AG04449 (cell line): Measurements from ENCODE around the gene EVA1C.
A peak's percentile ranks its signal among the peaks of the same experiment; 100 is the strongest.

Source experiments
- CTCF ChIA-PET: fragments of 350-600 bp; formaldehyde crosslinking; extraction: SDS; loops from one replicate; lab custom pipeline; 2021; ENCODE audit warnings: antibody characterized with exemption; lab: Yijun Ruan, JAX
- POLR2A ChIA-PET: fragments of 400-600, 350-600 bp; formaldehyde crosslinking; extraction: SDS; loops from one replicate; lab custom pipeline; 2020; ENCODE audit warnings: antibody characterized with exemption, inconsistent platforms; lab: Yijun Ruan, JAX
- DNase-seq: peaks from one replicate; pipeline ENCODE4 v3.0.0-alpha.2; 2010; ENCODE audit warnings: low read depth, low spot score
- H3K4me3 ChIP-seq: 2 replicates; pipeline ENCODE4 v1.5.1; 2011; ENCODE audit warnings: low read depth, mild to moderate bottlenecking, control low read depth, low read length
- CTCF ChIP-seq: IDR thresholded peaks from one replicate; pipeline ENCODE4 v1.5.1; 2011; ENCODE audit warnings: mild to moderate bottlenecking, moderate library complexity, low read length, control low read depth, inconsistent platforms; ENCODE audit not compliant: insufficient read depth; ENCODE audit errors: missing control alignments

Gene EVA1C

GRCh38 chr21:32393677-32394001 is 18.9 kb upstream of the EVA1C start:
- ChIA-PET POLR2A (interaction anchor here (0.6 to 0.8 kb wide), 2 partner anchors 11 to 219 kb away, joined by 3 read pairs; partner anchors contain the start of gene CFAP298), CTCF (interaction anchor here (4.0 to 7.5 kb wide), 3 partner anchors 11 to 206 kb away, joined by 15 to 94 read pairs (median 46); no protein-coding TSS in a partner anchor)
- DNase-seq, result no peak
- no peak for TF ChIP-seq CTCF
- H3K4me3 ChIP-seq, result peak overlapping the region; percentile 93

- ChIA-PET POLR2A (no interaction called here), CTCF (interaction anchor here (0.6 to 18.1 kb wide), 22 partner anchors 8 to 205 kb away, joined by 3 to 218 read pairs (median 4); partner anchors contain the start of genes TCP10L and URB1)
- H3K4me3 ChIP-seq, result no peak overlapping the region; the same call in 1 of the 2 replicates
- no peak for DNase-seq
- TF ChIP-seq CTCF, result peak; percentile 57
Measured at GRCh38 chr21:32403201-32403777, 9.2 kb upstream of the EVA1C start.

GRCh38 chr21:32406405-32406804 is 6.1 kb upstream of the EVA1C start:
- no peak for DNase-seq
- no peak overlapping the region for H3K4me3 ChIP-seq
- TF ChIP-seq CTCF, result no peak
- ChIA-PET CTCF (interaction anchor here (1.3 to 18.1 kb wide), 6 partner anchors 8 to 195 kb away, joined by 3 to 218 read pairs (median 66); partner anchors contain the start of gene URB1), POLR2A (interaction anchor here (0.6 kb wide), 1 partner anchor 194 kb away, joined by 3 read pairs; no protein-coding TSS in a partner anchor)

- ChIA-PET CTCF (interaction anchor here (2.3 to 18.1 kb wide), 4 partner anchors 8 to 190 kb away, joined by 11 to 218 read pairs (median 24); no protein-coding TSS in a partner anchor), POLR2A (no interaction called here)
- no peak for DNase-seq
- TF ChIP-seq CTCF, result no peak
- no peak overlapping the region for H3K4me3 ChIP-seq
Measured at GRCh38 chr21:32410291-32410690, 2.2 kb upstream of the EVA1C start.

GRCh38 chr21:32410916-32411315 is 1.6 kb upstream of the EVA1C start:
- no peak overlapping the region for H3K4me3 ChIP-seq
- no peak for TF ChIP-seq CTCF
- no peak for DNase-seq
- POLR2A ChIA-PET, result no interaction called here
- CTCF ChIA-PET, result interaction anchor here (1.2 to 18.1 kb wide), 5 partner anchors 8 to 189 kb away, joined by 3 to 218 read pairs (median 13); no protein-coding TSS in a partner anchor

- TF ChIP-seq CTCF, result no peak
- H3K4me3 ChIP-seq, result peak overlapping the region; percentile 56
- no peak for DNase-seq
- ChIA-PET POLR2A (no interaction called here), CTCF (interaction anchor here (1.2 to 18.1 kb wide), 5 partner anchors 9 to 189 kb away, joined by 3 to 218 read pairs (median 13); no protein-coding TSS in a partner anchor)
Measured at GRCh38 chr21:32411350-32412161, 950 bp upstream of the EVA1C start.
